Smooth muscle cell (in vitro differentiated cells): ENCODE data around the gene KLC3. TPM values are rescaled to one million over a fixed set of nuclear protein-coding genes. Genes with fewer than 3 reads are reported as not detected.

Experiments used
- DNase-seq: peaks from one replicate; lab custom pipeline; 2025; ENCODE audit not compliant: unreplicated experiment; lab: John Stamatoyannopoulos, UW
- H2AFZ ChIP-seq: fragments of 200-600 bp; sonication (generic); 2 replicates; pipeline ENCODE4 v1.6.0; 2016; ENCODE audit warnings: antibody characterized with exemption, low read depth, mild to moderate bottlenecking
- H3F3A ChIP-seq: fragments of 200-600 bp; sonication (generic); 2 replicates; pipeline ENCODE4 v1.6.0; 2017; ENCODE audit warnings: antibody characterized with exemption, low read depth
- H3K27ac ChIP-seq: fragments of 200-600 bp; sonication (generic); 2 replicates; pipeline ENCODE4 v1.5.1; 2016; ENCODE audit warnings: low read depth, mild to moderate bottlenecking
- H3K27me3 ChIP-seq: fragments of 200-600 bp; sonication (generic); 2 replicates; pipeline ENCODE4 v1.6.1; 2016; ENCODE audit warnings: low read depth, mild to moderate bottlenecking
- H3K36me3 ChIP-seq: fragments of 200-600 bp; sonication (generic); 2 replicates; pipeline ENCODE4 v1.5.1; 2016; ENCODE audit warnings: low read depth
- H3K4me1 ChIP-seq: fragments of 200-600 bp; sonication (generic); 2 replicates; pipeline ENCODE4 v1.5.1; 2016; ENCODE audit warnings: low read depth
- H3K4me2 ChIP-seq: fragments of 200-600 bp; sonication (generic); 2 replicates; pipeline ENCODE4 v1.6.0; 2016; ENCODE audit warnings: mild to moderate bottlenecking
- H3K4me3 ChIP-seq: fragments of 200-600 bp; sonication (generic); 2 replicates; pipeline ENCODE4 v1.5.1; 2016; ENCODE audit warnings: mild to moderate bottlenecking
- H3K79me2 ChIP-seq: fragments of 200-600 bp; sonication (generic); 2 replicates; pipeline ENCODE4 v1.6.0; 2016; ENCODE audit warnings: low read depth, mild to moderate bottlenecking
- H3K9ac ChIP-seq: fragments of 200-600 bp; sonication (generic); 2 replicates; pipeline ENCODE4 v1.6.0; 2016; ENCODE audit warnings: low read depth
- H3K9me3 ChIP-seq: fragments of 200-600 bp; sonication (generic); replicated peaks from 2 replicates; pipeline ENCODE4 v1.5.1; 2016; ENCODE audit warnings: low read depth
- H4K20me1 ChIP-seq: fragments of 200-600 bp; sonication (generic); 2 replicates; pipeline ENCODE4 v1.6.0; 2016; ENCODE audit warnings: low read depth
- CTCF ChIP-seq: fragments of 200-600 bp; sonication (generic); IDR thresholded peaks from 2 replicates; pipeline ENCODE4 v1.5.1; 2017; ENCODE audit warnings: borderline replicate concordance, mild to moderate bottlenecking, antibody characterized with exemption; ENCODE audit not compliant: insufficient read depth, poor library complexity, severe bottlenecking
- WGBS: methylation state at CpG from one replicate; pipeline ENCODE4 v1.1.7; 2016; ENCODE audit warnings: low lambda C conversion rate; 5-methylcytosine and 5-hydroxymethylcytosine counted together
- polyA plus RNA-seq: library from polyadenylated mRNA; unstranded; fragments of >200 nt; fragmentation: Nextera tagmentation; extraction: Ambion mirVana; gene quantifications from 2 replicates; pipeline ENCODE4 v1.2.1, GENCODE V29; 2016
- total RNA-seq: library from RNA; depleted of rRNA; stranded (reverse); fragments of >200 nt; gene quantifications from 2 replicates; pipeline ENCODE4 v1.2.3, GENCODE V29; 2014

KLC3 gene
- total RNA-seq, result 2.6 and 6.3 TPM in 2 replicates
- 4.8 and 11.2 TPM in 2 replicates for polyA plus RNA-seq

- Histone ChIP-seq H3K27me3 (peaks cover 14% of the 10 kb centered on the region), H3K9me3 (no peaks in the 10 kb centered on the region), H3K36me3 (no peaks in the 10 kb centered on the region), H3K4me1 (no peaks in the 10 kb centered on the region), H4K20me1 (no peaks in the 10 kb centered on the region), H3K79me2 (no peaks in the 10 kb centered on the region), H3K9ac (no peak within 1 kb of the TSS), H3K4me3 (peak within 1 kb of the TSS; percentile 51), H3K27ac (no peak within 1 kb of the TSS), H2AFZ (no peak within 1 kb of the TSS), H3F3A (no peaks in the 10 kb centered on the region), H3K4me2 (peak within 1 kb of the TSS; percentile 84)
- no peak for DNase-seq
- TF ChIP-seq CTCF, result no peak
- 23% methylated on average over 30 of the region's 50 CpGs for WGBS
Measured at GRCh38 chr19:45340232-45340898, at the start of gene KLC3. Gene KLC3, plus strand, starts transcription at chr19:45340750. Its CDS starts 4,792 bp downstream, at chr19:45345542.

- no peaks in the 10 kb centered on the region for H3K27me3 ChIP-seq
- 96% methylated on average over 1 of the region's 1 CpG for WGBS
- peaks cover 18% of the 10 kb centered on the region for H3K36me3 ChIP-seq
- DNase-seq, result no peak
- no peaks in the 10 kb centered on the region for H3F3A ChIP-seq
- H3K27ac ChIP-seq, result no peak overlapping the region
- H3K9me3 ChIP-seq, result no peaks in the 10 kb centered on the region
- H3K4me3 ChIP-seq, result no peak overlapping the region
- no peaks in the 10 kb centered on the region for H3K4me1 ChIP-seq
- no peak overlapping the region for H3K9ac ChIP-seq
- H4K20me1 ChIP-seq, result no peaks in the 10 kb centered on the region
- H2AFZ ChIP-seq, result no peak overlapping the region
- TF ChIP-seq CTCF, result no peak
- no peak overlapping the region for H3K4me2 ChIP-seq
- H3K79me2 ChIP-seq, result no peaks in the 10 kb centered on the region
Measured at GRCh38 chr19:45291834-45292233, 48.7 kb upstream of the KLC3 start.

GRCh38 chr19:45293682-45294081, 46.9 kb upstream of the KLC3 start:
- H3K9ac ChIP-seq, result no peak overlapping the region
- no peaks in the 10 kb centered on the region for H3K9me3 ChIP-seq
- H3K4me1 ChIP-seq, result no peaks in the 10 kb centered on the region
- no peak overlapping the region for H3K27ac ChIP-seq
- no peak for TF ChIP-seq CTCF
- H4K20me1 ChIP-seq, result no peaks in the 10 kb centered on the region
- H3K36me3 ChIP-seq, result peaks cover 18% of the 10 kb centered on the region
- DNase-seq, result no peak
- H3K27me3 ChIP-seq, result no peaks in the 10 kb centered on the region
- no peak overlapping the region for H3K4me3 ChIP-seq
- no peak overlapping the region for H2AFZ ChIP-seq
- 79% methylated on average over 4 of the region's 4 CpGs for WGBS
- H3K79me2 ChIP-seq, result no peaks in the 10 kb centered on the region
- no peaks in the 10 kb centered on the region for H3F3A ChIP-seq
- H3K4me2 ChIP-seq, result no peak overlapping the region

GRCh38 chr19:45294291-45295029, 46.1 kb upstream of the KLC3 start:
- no peak for DNase-seq
- Histone ChIP-seq H4K20me1 (no peaks in the 10 kb centered on the region), H3F3A (no peaks in the 10 kb centered on the region), H3K36me3 (peaks cover 18% of the 10 kb centered on the region), H3K4me2 (no peak overlapping the region), H3K4me1 (no peaks in the 10 kb centered on the region), H3K9ac (no peak overlapping the region), H3K9me3 (no peaks in the 10 kb centered on the region), H3K27ac (no peak overlapping the region), H3K4me3 (no peak overlapping the region), H2AFZ (no peak overlapping the region), H3K27me3 (no peaks in the 10 kb centered on the region), H3K79me2 (no peaks in the 10 kb centered on the region)
- 91% methylated on average over 12 of the region's 12 CpGs for WGBS
- TF ChIP-seq CTCF, result no peak
